LNCAP (cell line): ENCODE results near the gene MSMO1.
A peak's percentile ranks its signal among the peaks of the same experiment; 100 is the strongest.

Source experiments
- CTCF ChIP-seq: fragments of 450-650 bp; IDR thresholded peaks from 2 replicates; pipeline ENCODE4 v1.5.1; 2017; ENCODE audit warnings: mild to moderate bottlenecking

Gene MSMO1

GRCh38 chr4:165343353-165344191, 16.1 kb downstream of the MSMO1 start:
- TF ChIP-seq CTCF = peak; percentile 42; the same call in 1 of the 2 replicates

GRCh38 chr4:165345666-165346417, 18.4 kb downstream of the MSMO1 start:
- TF ChIP-seq CTCF = peak; percentile 17; the same call in 1 of the 2 replicates

GRCh38 chr4:165347647-165348569, 20.4 kb downstream of the MSMO1 start:
- no peak for TF ChIP-seq CTCF

GRCh38 chr4:165351359-165352130, 24.1 kb downstream of the MSMO1 start:
- no peak for TF ChIP-seq CTCF

- TF ChIP-seq CTCF = peak; percentile 70
Observed at GRCh38 chr4:165355900-165356300, 28.4 kb downstream of the MSMO1 start.

- TF ChIP-seq CTCF = no peak
Observed at GRCh38 chr4:165359506-165359905, 32.0 kb downstream of the MSMO1 start.
